ENCODE data around the gene NT5M.

The NT5M gene

DNA sequence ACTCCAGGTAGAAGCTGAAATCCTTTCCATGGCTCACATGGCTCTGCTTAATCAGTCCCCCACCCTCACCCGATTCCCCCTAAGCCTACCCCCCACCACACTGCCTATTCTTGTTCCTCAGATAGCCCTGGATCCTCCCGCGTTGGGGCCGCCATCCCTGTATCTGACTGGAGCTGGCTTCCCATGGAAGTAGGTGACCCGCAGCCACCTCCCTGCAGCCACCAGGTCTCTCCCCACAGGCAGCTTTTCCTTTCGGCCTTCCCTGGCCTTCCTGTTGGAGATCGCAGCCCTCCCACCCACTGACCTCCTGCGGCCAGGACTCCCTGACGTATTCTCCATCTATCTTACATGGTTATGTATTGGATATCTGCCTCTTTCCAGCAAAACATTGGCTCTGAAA, 91.3 kb downstream of the NT5M start:
- no peak for DNase-seq (ENCODE audit: low read depth in 2 of 2)

DNA sequence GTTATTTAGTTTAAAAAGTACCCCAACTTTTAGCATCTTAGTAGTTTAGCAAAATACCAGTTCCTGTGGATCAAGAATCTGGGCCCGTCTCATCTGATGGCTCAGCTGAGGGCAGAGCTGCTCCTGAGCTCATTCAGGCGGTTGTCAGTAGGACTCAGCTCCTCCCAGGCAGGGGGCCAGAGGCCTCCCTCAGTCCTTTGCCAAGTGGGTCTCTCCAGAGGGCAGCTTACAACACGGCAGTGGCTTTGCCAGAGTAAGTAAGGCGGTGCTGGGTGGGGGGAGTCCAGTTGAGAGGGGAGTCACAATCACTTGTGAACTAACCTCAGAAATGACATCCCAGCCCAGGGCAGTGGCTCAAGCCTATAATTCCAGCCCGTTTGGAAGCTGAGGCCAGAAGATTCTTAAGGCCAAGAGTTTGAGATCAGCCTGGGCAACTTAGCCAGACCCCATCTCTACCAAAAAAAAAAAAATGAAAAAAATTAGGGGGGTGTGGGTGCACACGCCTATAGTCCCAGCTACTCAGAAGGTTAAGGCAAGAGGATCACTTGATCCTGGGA, 92.2 kb downstream of the NT5M start:
- no peak for DNase-seq (ENCODE audit: low read depth in 2 of 2)

- no peak for DNase-seq (ENCODE audit: low read depth in 2 of 2)
Measured at GRCh38 chr17:17395885-17396284, 92.7 kb downstream of the NT5M start.
